ENCODE data around the gene CDKN1A.

GRCh38 chr6:36666287-36666686 lies 12.2 kb upstream of the CDKN1A start:
- no peak for TF ChIP-seq CTCF (IDR thresholded peaks at IDR 0.05)
- no peak for TF ChIP-seq EP300 (IDR thresholded peaks at IDR 0.05)
